Measurements from ENCODE around the gene SOBP. TPM values are rescaled to one million over a fixed set of nuclear protein-coding genes. Genes with fewer than 3 reads are reported as not detected.
"Not testable (repeated sequence)": the region's sequence is repeated elsewhere in the genome, so short reads cannot be mapped to it uniquely, and the experiment has no call there.

SOBP gene
- total RNA-seq, 4 donors from 2014 or later, result 0.15 to 3.8 (median 1.6) TPM

GRCh38 chr6:107459283-107460082, 30.4 kb upstream of the SOBP start, which contains the start of gene PDSS2:
Gene PDSS2, minus strand, starts transcription at chr6:107459564. Its CDS starts 279 bp downstream, at chr6:107459285.
- WGBS, 2 donors, result 0% methylated on average over 11 to 23 of the region's 46 CpGs
- H3K27me3 ChIP-seq, result no peaks in the 10 kb centered on the region
- DNase-seq, result peak; percentile 93
- peak within 1 kb of the TSS; percentile 81 to 94 (median 94) for H3K27ac ChIP-seq
- intact Hi-C loops (cut with DNase I), result no loop called here
- peaks cover 4 to 24% (median 9%) of the 10 kb centered on the region in 3 donors for H3K4me1 ChIP-seq
- H3K36me3 ChIP-seq, result no peaks in the 10 kb centered on the region
- TF ChIP-seq CTCF (IDR thresholded peaks at IDR 0.05) (peak in 3 of 6 experiments; percentile 11 to 26 (median 13)), POLR2A (IDR thresholded peaks at IDR 0.05) (peak in 3 of 4 donors; percentile 15 to 74 (median 50))
- H3K9me3 ChIP-seq, result no peaks in the 10 kb centered on the region
- H3K4me3 ChIP-seq, result peak within 1 kb of the TSS; percentile 83 to 96 (median 88)

- WGBS, 2 donors, result 36 to 37% methylated on average over 18 to 22 of the region's 22 CpGs
- peaks cover 4 to 24% (median 9%) of the 10 kb centered on the region in 3 donors for H3K4me1 ChIP-seq
These were observed 29.8 kb upstream of the SOBP start for GRCh38 chr6:107460083-107460631.

GRCh38 chr6:107466062-107466461, 23.9 kb upstream of the SOBP start:
- Histone ChIP-seq H3K4me1 (no peaks in the 10 kb centered on the region), H3K9me3 (no peaks in the 10 kb centered on the region), H3K36me3 (no peaks in the 10 kb centered on the region), H3K27ac (no peak overlapping the region), H3K27me3 (peaks cover 0 to 5% (median 0%) of the 10 kb centered on the region in 4 donors), H3K4me3 (no peak overlapping the region)
- intact Hi-C loops (cut with DNase I), result no loop called here
- DNase-seq, result no peak
- 87 to 95% methylated on average over 1 of the region's 1 CpG for WGBS, 2 donors
- TF ChIP-seq POLR2A (IDR thresholded peaks at IDR 0.05) (no peak), CTCF (IDR thresholded peaks at IDR 0.05) (no peak)

More at GRCh38 chr6:107460083-107460631, 29.8 kb upstream of the SOBP start:
- no peaks in the 10 kb centered on the region for H3K27me3 ChIP-seq
- DNase-seq, result no peak
- H3K4me3 ChIP-seq, result peak overlapping the region; percentile 83 to 96 (median 88)
- H3K9me3 ChIP-seq, result no peaks in the 10 kb centered on the region
- TF ChIP-seq CTCF (IDR thresholded peaks at IDR 0.05) (no peak), POLR2A (IDR thresholded peaks at IDR 0.05) (no peak)
- H3K27ac ChIP-seq, result peak overlapping the region; percentile 81 to 94 (median 94)
- H3K36me3 ChIP-seq, result no peaks in the 10 kb centered on the region
- intact Hi-C loops (cut with DNase I), result no loop called here

GRCh38 chr6:107470364-107470763, 19.6 kb upstream of the SOBP start:
- intact Hi-C loops (cut with DNase I), result no loop called here
- TF ChIP-seq POLR2A (IDR thresholded peaks at IDR 0.05) (no peak), CTCF (IDR thresholded peaks at IDR 0.05) (no peak)

GRCh38 chr6:107473660-107474059, 16.3 kb upstream of the SOBP start:
- peaks cover 0 to 5% (median 0%) of the 10 kb centered on the region in 4 donors for H3K27me3 ChIP-seq
- H3K4me3 ChIP-seq, result no peak overlapping the region
- TF ChIP-seq POLR2A (IDR thresholded peaks at IDR 0.05) (no peak), CTCF (IDR thresholded peaks at IDR 0.05) (no peak)
- H3K4me1 ChIP-seq, result no peaks in the 10 kb centered on the region
- H3K36me3 ChIP-seq, result no peaks in the 10 kb centered on the region
- intact Hi-C loops (cut with DNase I), result no loop called here
- H3K9me3 ChIP-seq, result no peaks in the 10 kb centered on the region
- WGBS, 2 donors, result 39 to 43% methylated on average over 5 of the region's 5 CpGs
- no peak overlapping the region for H3K27ac ChIP-seq
- no peak for DNase-seq

More at GRCh38 chr6:107470364-107470763, 19.6 kb upstream of the SOBP start:
- Histone ChIP-seq H3K4me1 (no peaks in the 10 kb centered on the region), H3K9me3 (no peaks in the 10 kb centered on the region), H3K27me3 (peaks cover 0 to 10% (median 0%) of the 10 kb centered on the region in 4 donors), H3K36me3 (no peaks in the 10 kb centered on the region), H3K4me3 (no peak overlapping the region), H3K27ac (no peak overlapping the region)
- 67 to 84% methylated on average over 1 of the region's 1 CpG for WGBS, 2 donors
- DNase-seq, result no peak

GRCh38 chr6:107475360-107475759, 14.6 kb upstream of the SOBP start:
- intact Hi-C loops (cut with DNase I); H3K9me3 ChIP-seq; H3K36me3 ChIP-seq; H3K4me3 ChIP-seq; H3K4me1 ChIP-seq; DNase-seq; H3K27ac ChIP-seq: not testable (repeated sequence)
- peaks cover 0 to 10% (median 0%) of the 10 kb centered on the region in 4 donors for H3K27me3 ChIP-seq
- WGBS, 2 donors, result 81 to 98% methylated on average over 3 of the region's 3 CpGs

GRCh38 chr6:107475826-107476225, 14.1 kb upstream of the SOBP start:
- H3K27ac ChIP-seq; H3K9me3 ChIP-seq; H3K4me3 ChIP-seq; H3K36me3 ChIP-seq; DNase-seq; intact Hi-C loops (cut with DNase I); H3K4me1 ChIP-seq: not testable (repeated sequence)
- 50 to 53% methylated on average over 1 to 2 of the region's 3 CpGs for WGBS, 2 donors
- H3K27me3 ChIP-seq, result peaks cover 0 to 15% (median 0%) of the 10 kb centered on the region in 4 donors

Data from esophagus squamous epithelium (tissue), 5 donors.